ENCODE results near the gene PRPF6. TPM values are rescaled to one million over a fixed set of nuclear protein-coding genes. Genes with fewer than 3 reads are reported as not detected.

PRPF6 gene
- polyA plus RNA-seq, 3 donors, result 29.1 to 47.7 (median 34.5) TPM

DNA sequence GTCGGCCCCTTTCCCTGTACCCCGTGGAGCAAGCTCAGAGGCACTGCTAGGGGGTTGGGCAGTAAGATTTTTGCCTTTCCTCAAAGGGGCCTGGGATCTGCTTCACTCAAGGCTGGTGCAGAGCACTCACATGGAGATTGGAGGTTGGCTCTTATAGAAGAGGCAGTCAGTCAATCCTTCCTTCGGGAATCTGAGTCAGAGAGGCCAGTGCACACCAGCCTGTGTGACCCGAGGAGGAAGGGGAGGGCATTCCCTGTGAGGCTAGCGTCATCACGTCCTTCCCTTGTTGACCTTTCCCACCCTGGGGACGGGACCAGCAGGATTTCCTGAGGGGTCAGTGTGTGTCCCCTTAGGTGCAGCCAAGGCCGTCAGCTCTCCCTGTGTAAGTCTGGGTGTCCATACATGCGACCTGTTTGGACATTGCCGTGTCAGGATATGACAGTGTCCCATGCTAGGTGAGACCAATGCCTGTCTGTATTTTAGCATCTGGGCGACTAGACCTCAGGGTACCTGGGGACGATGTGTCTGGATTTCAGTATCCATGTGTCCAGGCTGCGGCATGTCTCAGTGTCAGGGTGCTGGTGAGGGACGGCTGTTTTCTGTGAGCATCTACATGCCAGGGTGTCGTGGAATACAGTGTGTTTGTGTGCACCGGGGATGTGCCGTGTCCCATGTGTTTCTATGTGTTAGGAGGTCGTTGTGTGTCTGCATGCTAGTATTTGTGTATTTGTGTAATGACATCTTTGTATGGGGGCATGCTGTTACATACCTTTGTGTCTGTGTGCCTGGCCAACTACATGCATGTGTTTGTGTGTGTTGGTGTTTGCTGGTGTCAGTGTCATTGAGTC is 8.4 kb upstream of the PRPF6 start:
- 77% methylated on average over 15 of the region's 18 CpGs for WGBS (ENCODE audit: insufficient coverage)
- peaks cover 14 to 31% of the 10 kb centered on the region in 2 donors for H3K4me1 ChIP-seq (ENCODE audit: control insufficient read depth in 1 of 2, insufficient read depth in 2 of 2, low read length in 2 of 2)
- Mint-ChIP-seq H3K27me3 (ENCODE audit: low read depth in 3 of 3) (peaks cover 18 to 32% (median 21%) of the 10 kb centered on the region in 3 donors), H3K4me3 (peak overlapping the region in 1 of 2 donors; percentile 5), H3K36me3 (peaks cover 0 to 3% of the 10 kb centered on the region in 2 donors), H3K9me3 (peaks cover 0 to 12% (median 4%) of the 10 kb centered on the region in 7 donors), H3K4me1 (peaks cover 24% of the 10 kb centered on the region), H3K27ac (no peak overlapping the region)
- no peak overlapping the region for H3K4me3 ChIP-seq (replicated peaks in 1 of 3; ENCODE audit: low read depth in 2 of 3, low read length in 3 of 3)
- intact Hi-C loops (cut with micrococcal nuclease), result loop anchor here (2.0 to 5.0 kb wide), 6 partner anchors 65 to 535 kb away; partner anchors contain the start of gene PTK6 (in 1 of the 2)
- DNase-seq, result peak in 1 of 3 donors; percentile 6
- no peak overlapping the region for H3K27ac ChIP-seq (ENCODE audit: low read depth in 1 of 2, low read length in 2 of 2)
- H3K36me3 ChIP-seq (replicated peaks in 1 of 2; ENCODE audit: control insufficient read depth in 1 of 2, insufficient read depth in 2 of 2, low read length in 2 of 2), result no peaks in the 10 kb centered on the region
- peaks cover 0 to 18% of the 10 kb centered on the region in 2 donors for H3K27me3 ChIP-seq (ENCODE audit: control insufficient read depth in 2 of 2, insufficient read depth in 2 of 2, low read length in 2 of 2)
- no peak overlapping the region for H2AFZ ChIP-seq (ENCODE audit: insufficient read depth, low read depth, low read length, poor library complexity, severe bottlenecking)
- no peaks in the 10 kb centered on the region for H3K9me3 ChIP-seq (replicated peaks in 1 of 2; ENCODE audit: control insufficient read depth in 1 of 2, insufficient read depth in 1 of 2, low read length in 2 of 2)
- H4K20me1 ChIP-seq (ENCODE audit: insufficient read depth, low read length), result no peaks in the 10 kb centered on the region
- H3K4me2 ChIP-seq (replicated peaks; ENCODE audit: extremely low read depth, low read length, poor library complexity, severe bottlenecking), result no peak overlapping the region
- no peaks in the 10 kb centered on the region for H3K79me2 ChIP-seq (ENCODE audit: insufficient read depth, low read length)
- TF ChIP-seq, protein P1, sequence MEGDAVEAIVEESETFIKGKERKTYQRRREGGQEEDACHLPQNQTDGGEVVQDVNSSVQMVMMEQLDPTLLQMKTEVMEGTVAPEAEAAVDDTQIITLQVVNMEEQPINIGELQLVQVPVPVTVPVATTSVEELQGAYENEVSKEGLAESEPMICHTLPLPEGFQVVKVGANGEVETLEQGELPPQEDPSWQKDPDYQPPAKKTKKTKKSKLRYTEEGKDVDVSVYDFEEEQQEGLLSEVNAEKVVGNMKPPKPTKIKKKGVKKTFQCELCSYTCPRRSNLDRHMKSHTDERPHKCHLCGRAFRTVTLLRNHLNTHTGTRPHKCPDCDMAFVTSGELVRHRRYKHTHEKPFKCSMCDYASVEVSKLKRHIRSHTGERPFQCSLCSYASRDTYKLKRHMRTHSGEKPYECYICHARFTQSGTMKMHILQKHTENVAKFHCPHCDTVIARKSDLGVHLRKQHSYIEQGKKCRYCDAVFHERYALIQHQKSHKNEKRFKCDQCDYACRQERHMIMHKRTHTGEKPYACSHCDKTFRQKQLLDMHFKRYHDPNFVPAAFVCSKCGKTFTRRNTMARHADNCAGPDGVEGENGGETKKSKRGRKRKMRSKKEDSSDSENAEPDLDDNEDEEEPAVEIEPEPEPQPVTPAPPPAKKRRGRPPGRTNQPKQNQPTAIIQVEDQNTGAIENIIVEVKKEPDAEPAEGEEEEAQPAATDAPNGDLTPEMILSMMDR (IDR thresholded peaks at IDR 0.05), result no peak
- H3K9ac ChIP-seq (ENCODE audit: insufficient read depth, low read length, poor library complexity, severe bottlenecking), result no peak overlapping the region

GRCh38 chr20:63973160-63973479 is 7.8 kb upstream of the PRPF6 start:
- peaks cover 20 to 33% (median 21%) of the 10 kb centered on the region in 3 donors for H3K27me3 Mint-ChIP-seq (ENCODE audit: low read depth in 3 of 3)
- TF ChIP-seq, protein P1 (IDR thresholded peaks at IDR 0.05), result no peak
- H3K27ac ChIP-seq (ENCODE audit: low read depth in 1 of 2, low read length in 2 of 2), result no peak overlapping the region
- H3K4me1 ChIP-seq (ENCODE audit: control insufficient read depth in 1 of 2, insufficient read depth in 2 of 2, low read length in 2 of 2), result peaks cover 19 to 37% of the 10 kb centered on the region in 2 donors
- peak overlapping the region in 1 of 2 donors; percentile 46 for H3K4me3 Mint-ChIP-seq
- no peak overlapping the region for H3K9ac ChIP-seq (ENCODE audit: insufficient read depth, low read length, poor library complexity, severe bottlenecking)
- 100% methylated on average over 1 of the region's 3 CpGs for WGBS (ENCODE audit: insufficient coverage)
- no peaks in the 10 kb centered on the region for H4K20me1 ChIP-seq (ENCODE audit: insufficient read depth, low read length)
- H3K36me3 ChIP-seq (replicated peaks in 1 of 2; ENCODE audit: control insufficient read depth in 1 of 2, insufficient read depth in 2 of 2, low read length in 2 of 2), result no peaks in the 10 kb centered on the region
- DNase-seq, result no peak
- no peak overlapping the region for H2AFZ ChIP-seq (ENCODE audit: insufficient read depth, low read depth, low read length, poor library complexity, severe bottlenecking)
- intact Hi-C loops (cut with micrococcal nuclease), result loop anchor here (2.0 to 5.0 kb wide), 6 partner anchors 66 to 536 kb away; partner anchors contain the start of gene PTK6 (in 1 of the 2)
- H3K9me3 Mint-ChIP-seq, result peaks cover 0 to 12% (median 4%) of the 10 kb centered on the region in 7 donors
- peak overlapping the region in 1 of 7 donors; percentile 2 for H3K27ac Mint-ChIP-seq
- H3K36me3 Mint-ChIP-seq, result peaks cover 0 to 3% of the 10 kb centered on the region in 2 donors
- H3K4me1 Mint-ChIP-seq, result peaks cover 30% of the 10 kb centered on the region
- H3K4me2 ChIP-seq (replicated peaks; ENCODE audit: extremely low read depth, low read length, poor library complexity, severe bottlenecking), result no peak overlapping the region
- peaks cover 0 to 18% of the 10 kb centered on the region in 2 donors for H3K27me3 ChIP-seq (ENCODE audit: control insufficient read depth in 2 of 2, insufficient read depth in 2 of 2, low read length in 2 of 2)
- H3K4me3 ChIP-seq (replicated peaks in 1 of 3; ENCODE audit: low read depth in 2 of 3, low read length in 3 of 3), result no peak overlapping the region
- no peaks in the 10 kb centered on the region for H3K9me3 ChIP-seq (replicated peaks in 1 of 2; ENCODE audit: control insufficient read depth in 1 of 2, insufficient read depth in 1 of 2, low read length in 2 of 2)
- H3K79me2 ChIP-seq (ENCODE audit: insufficient read depth, low read length), result no peaks in the 10 kb centered on the region

Data from CD14-positive monocyte (primary cell).